Subcutaneous abdominal adipose tissue (tissue), 5 donors: ENCODE measurements around the gene GCK.

ENCODE experiments used
- H3K27ac ChIP-seq: one replicate; pipeline ENCODE4 v1.7.0; 2013; ENCODE audit warnings: low read depth, mild to moderate bottlenecking, inconsistent platforms, low read length, moderate library complexity
- H3K27me3 ChIP-seq, 5 donors: one replicate each; pipeline ENCODE4 v1.7.0; 2013; ENCODE audit warnings: low read length in 5 of 5, inconsistent platforms in 1 of 5; ENCODE audit not compliant: control insufficient read depth in 5 of 5, insufficient read depth in 4 of 5
- H3K36me3 ChIP-seq, 5 donors: one replicate each; pipeline ENCODE4 v1.7.0; 2013; ENCODE audit warnings: low read length in 5 of 5; ENCODE audit not compliant: control insufficient read depth in 5 of 5, insufficient read depth in 5 of 5
- H3K4me1 ChIP-seq, 5 donors: one replicate each; pipeline ENCODE4 v1.7.0; 2013; ENCODE audit warnings: low read length in 5 of 5, mild to moderate bottlenecking in 3 of 5, moderate library complexity in 1 of 5; ENCODE audit not compliant: control insufficient read depth in 5 of 5, insufficient read depth in 5 of 5
- H3K4me3 ChIP-seq, 5 donors: one replicate each; pipeline ENCODE4 v1.7.0; 2013; ENCODE audit warnings: low read length in 5 of 5, low read depth in 1 of 5
- H3K9ac ChIP-seq, 5 donors: one replicate each; pipeline ENCODE4 v1.7.0; 2013; ENCODE audit warnings: low read length in 5 of 5, mild to moderate bottlenecking in 4 of 5, moderate library complexity in 3 of 5
- H3K9me3 ChIP-seq, 5 donors: one replicate each; pipeline ENCODE4 v1.7.0; 2013; ENCODE audit warnings: low read length in 5 of 5; ENCODE audit not compliant: control insufficient read depth in 5 of 5
- donor health status: healthy.
- donor health status: healthy.
- donor health status: healthy.
- donor health status: healthy.
- donor health status: healthy.

Gene GCK

GRCh38 chr7:44144968-44145478 is 44.2 kb downstream of the GCK start:
- Histone ChIP-seq H3K4me3 (peak overlapping the region in 2 of 5 donors; percentile 50 to 56), H3K4me1 (peaks cover 0 to 17% (median 14%) of the 10 kb centered on the region in 5 donors)

GRCh38 chr7:44144426-44144967 is 44.7 kb downstream of the GCK start:
- Histone ChIP-seq H3K36me3 (no peaks in the 10 kb centered on the region), H3K4me1 (peaks cover 0 to 17% (median 14%) of the 10 kb centered on the region in 5 donors), H3K4me3 (no peak overlapping the region), H3K9ac (no peak overlapping the region), H3K27me3 (peaks cover 0 to 13% (median 10%) of the 10 kb centered on the region in 5 donors), H3K9me3 (no peaks in the 10 kb centered on the region), H3K27ac (no peak overlapping the region)

More at GRCh38 chr7:44144968-44145478, 44.2 kb downstream of the GCK start:
- H3K27ac ChIP-seq: no peak overlapping the region
- H3K27me3 ChIP-seq: peaks cover 0 to 13% (median 10%) of the 10 kb centered on the region in 5 donors
- H3K36me3 ChIP-seq: no peaks in the 10 kb centered on the region
- H3K9ac ChIP-seq: no peak overlapping the region
- no peaks in the 10 kb centered on the region for H3K9me3 ChIP-seq

- Histone ChIP-seq H3K9me3 (no peaks in the 10 kb centered on the region), H3K4me1 (peaks cover 0 to 17% (median 14%) of the 10 kb centered on the region in 5 donors), H3K4me3 (no peak overlapping the region), H3K27me3 (peaks cover 0 to 13% (median 10%) of the 10 kb centered on the region in 5 donors), H3K27ac (no peak overlapping the region), H3K36me3 (no peaks in the 10 kb centered on the region), H3K9ac (no peak overlapping the region)
Measured at GRCh38 chr7:44143646-44144250, 45.5 kb downstream of the GCK start.

GRCh38 chr7:44142028-44142427 is 47.2 kb downstream of the GCK start:
- no peaks in the 10 kb centered on the region for H3K9me3 ChIP-seq
- peaks cover 0 to 17% (median 14%) of the 10 kb centered on the region in 5 donors for H3K4me1 ChIP-seq
- H3K27ac ChIP-seq: no peak overlapping the region
- no peak overlapping the region for H3K9ac ChIP-seq
- no peaks in the 10 kb centered on the region for H3K36me3 ChIP-seq
- no peak overlapping the region for H3K4me3 ChIP-seq
- peaks cover 0 to 13% (median 10%) of the 10 kb centered on the region in 5 donors for H3K27me3 ChIP-seq

GRCh38 chr7:44141221-44141850 is 47.9 kb downstream of the GCK start, which contains the start of gene MYL7:
TSS of gene MYL7 (minus strand) at chr7:44141332. CDS start at chr7:44141305, 27 bp downstream.
- Histone ChIP-seq H3K36me3 (no peaks in the 10 kb centered on the region), H3K9me3 (no peaks in the 10 kb centered on the region), H3K27me3 (peaks cover 0 to 11% (median 5%) of the 10 kb centered on the region in 5 donors), H3K4me1 (peaks cover 0 to 13% (median 11%) of the 10 kb centered on the region in 5 donors), H3K4me3 (no peak within 1 kb of the TSS), H3K27ac (no peak within 1 kb of the TSS), H3K9ac (no peak within 1 kb of the TSS)

GRCh38 chr7:44140341-44140740 is 48.9 kb downstream of the GCK start:
- Histone ChIP-seq H3K36me3 (no peaks in the 10 kb centered on the region), H3K9me3 (no peaks in the 10 kb centered on the region), H3K27ac (no peak overlapping the region), H3K27me3 (peaks cover 0 to 8% (median 2%) of the 10 kb centered on the region in 5 donors), H3K9ac (no peak overlapping the region), H3K4me3 (no peak overlapping the region), H3K4me1 (peaks cover 0 to 4% (median 4%) of the 10 kb centered on the region in 5 donors)

- no peak overlapping the region for H3K9ac ChIP-seq
- no peak overlapping the region for H3K4me3 ChIP-seq
- no peaks in the 10 kb centered on the region for H3K36me3 ChIP-seq
- no peaks in the 10 kb centered on the region for H3K27me3 ChIP-seq
- H3K27ac ChIP-seq: no peak overlapping the region
- no peaks in the 10 kb centered on the region for H3K4me1 ChIP-seq
- H3K9me3 ChIP-seq: no peaks in the 10 kb centered on the region
Measured at GRCh38 chr7:44139311-44140010, 49.8 kb downstream of the GCK start.

GRCh38 chr7:44138698-44139097 is 50.5 kb downstream of the GCK start:
- no peak overlapping the region for H3K4me3 ChIP-seq
- no peaks in the 10 kb centered on the region for H3K27me3 ChIP-seq
- no peak overlapping the region for H3K9ac ChIP-seq
- H3K9me3 ChIP-seq: no peaks in the 10 kb centered on the region
- no peak overlapping the region for H3K27ac ChIP-seq
- H3K4me1 ChIP-seq: no peaks in the 10 kb centered on the region
- no peaks in the 10 kb centered on the region for H3K36me3 ChIP-seq

- H3K27me3 ChIP-seq: no peaks in the 10 kb centered on the region
- H3K36me3 ChIP-seq: no peaks in the 10 kb centered on the region
- H3K27ac ChIP-seq: no peak overlapping the region
- H3K4me1 ChIP-seq: peaks cover 0 to under 1% (median 0%) of the 10 kb centered on the region in 5 donors
- H3K9ac ChIP-seq: no peak overlapping the region
- H3K9me3 ChIP-seq: no peaks in the 10 kb centered on the region
- H3K4me3 ChIP-seq: no peak overlapping the region
Measured at GRCh38 chr7:44136731-44137130, 52.5 kb downstream of the GCK start.
